22Rv1 (cell line): ENCODE measurements around the gene AATK.

Experiments
- CTCF ChIP-seq: fragments of 450-650 bp; IDR thresholded peaks from 2 replicates; pipeline ENCODE4 v1.5.1; 2017; ENCODE audit warnings: mild to moderate bottlenecking
- ZFX ChIP-seq: fragments of 450-650 bp; IDR thresholded peaks from 2 replicates; pipeline ENCODE4 v1.6.1; 2017; ENCODE audit warnings: antibody characterized with exemption, borderline replicate concordance

- peak; percentile 19 for TF ChIP-seq CTCF
- no peak for TF ChIP-seq ZFX
Observed at GRCh38 chr17:81189670-81190530, 23.9 kb upstream of the AATK start.
